Gastrocnemius medialis (tissue), 4 donors: Measurements from ENCODE around the gene ZCCHC24.

Experiments
- POLR2A ChIP-seq, 2 donors: fragments of 450-650 bp; IDR thresholded peaks; one replicate each; pipeline ENCODE4 v1.6.1; 2017; ENCODE audit warnings: antibody characterized with exemption in 2 of 2, mild to moderate bottlenecking in 2 of 2, moderate library complexity in 2 of 2
- TF ChIP-seq, protein P1 (sequence below), 5 experiments: fragments of 450-650 bp in 3 of 5; fragments of 200-600 bp in 2 of 5; sonication (generic) in 2 of 5; IDR thresholded peaks in 4 of 5; conservative IDR thresholded peaks in 1 of 5; 1 replicate in 4 of 5; 2 replicates in 1 of 5; pipeline ENCODE4 v1.5.1; 2016 to 2019; ENCODE audit warnings: antibody characterized with exemption in 5 of 5, mild to moderate bottlenecking in 3 of 5, moderate library complexity in 3 of 5

DNA sequence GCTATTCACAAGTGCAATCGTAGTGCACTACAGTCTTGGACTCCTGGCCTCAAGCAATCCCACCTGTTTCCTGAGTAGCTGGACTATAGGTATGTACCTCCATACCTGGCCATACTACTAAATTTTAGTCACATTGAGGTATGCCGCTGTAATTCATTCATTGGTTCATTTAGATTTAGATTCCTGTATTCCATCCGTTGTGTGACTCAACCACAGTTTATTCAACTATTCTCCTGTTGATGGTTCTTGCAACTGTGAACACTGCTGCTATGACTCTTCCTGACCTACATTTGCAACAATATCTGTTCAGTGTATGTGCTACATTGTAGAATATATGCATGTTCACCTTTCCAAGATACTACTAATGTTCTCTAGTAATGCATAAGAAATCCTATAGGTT is 8.0 kb upstream of the ZCCHC24 start:
- TF ChIP-seq, protein P1, sequence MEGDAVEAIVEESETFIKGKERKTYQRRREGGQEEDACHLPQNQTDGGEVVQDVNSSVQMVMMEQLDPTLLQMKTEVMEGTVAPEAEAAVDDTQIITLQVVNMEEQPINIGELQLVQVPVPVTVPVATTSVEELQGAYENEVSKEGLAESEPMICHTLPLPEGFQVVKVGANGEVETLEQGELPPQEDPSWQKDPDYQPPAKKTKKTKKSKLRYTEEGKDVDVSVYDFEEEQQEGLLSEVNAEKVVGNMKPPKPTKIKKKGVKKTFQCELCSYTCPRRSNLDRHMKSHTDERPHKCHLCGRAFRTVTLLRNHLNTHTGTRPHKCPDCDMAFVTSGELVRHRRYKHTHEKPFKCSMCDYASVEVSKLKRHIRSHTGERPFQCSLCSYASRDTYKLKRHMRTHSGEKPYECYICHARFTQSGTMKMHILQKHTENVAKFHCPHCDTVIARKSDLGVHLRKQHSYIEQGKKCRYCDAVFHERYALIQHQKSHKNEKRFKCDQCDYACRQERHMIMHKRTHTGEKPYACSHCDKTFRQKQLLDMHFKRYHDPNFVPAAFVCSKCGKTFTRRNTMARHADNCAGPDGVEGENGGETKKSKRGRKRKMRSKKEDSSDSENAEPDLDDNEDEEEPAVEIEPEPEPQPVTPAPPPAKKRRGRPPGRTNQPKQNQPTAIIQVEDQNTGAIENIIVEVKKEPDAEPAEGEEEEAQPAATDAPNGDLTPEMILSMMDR (IDR thresholded peaks at IDR 0.05 in 4 of 5, conservative IDR thresholded peaks at IDR 0.05 in 1 of 5) = no peak
- no peak for TF ChIP-seq POLR2A (IDR thresholded peaks at IDR 0.05)
